Rectal smooth muscle tissue (tissue), 1 donor: ENCODE measurements around the gene RPS6KA5.
"Not testable (repeated sequence)": the region's sequence is repeated elsewhere in the genome, so short reads cannot be mapped to it uniquely, and the experiment has no call there.

Experiments used
- H3K27ac ChIP-seq: one replicate; pipeline ENCODE4 v1.7.0; 2013; ENCODE audit warnings: low read depth, low read length, inconsistent platforms
- H3K27me3 ChIP-seq: one replicate; pipeline ENCODE4 v1.7.0; 2013; ENCODE audit warnings: low read length; ENCODE audit not compliant: control insufficient read depth, insufficient read depth
- H3K36me3 ChIP-seq: one replicate; pipeline ENCODE4 v1.7.0; 2013; ENCODE audit warnings: low read length; ENCODE audit not compliant: control insufficient read depth, insufficient read depth
- H3K4me1 ChIP-seq: one replicate; pipeline ENCODE4 v1.7.0; 2013; ENCODE audit warnings: low read length; ENCODE audit not compliant: control insufficient read depth, insufficient read depth
- H3K4me3 ChIP-seq: one replicate; pipeline ENCODE4 v1.7.0; 2013; ENCODE audit warnings: low read length
- H3K9ac ChIP-seq: one replicate; pipeline ENCODE4 v1.7.0; 2013; ENCODE audit warnings: low read length

Gene RPS6KA5

GRCh38 chr14:90940318-90940962 lies 120.0 kb downstream of the RPS6KA5 start:
- Histone ChIP-seq H3K4me1 (peaks cover 4% of the 10 kb centered on the region), H3K9ac (no peak overlapping the region), H3K27me3 (no peaks in the 10 kb centered on the region), H3K4me3 (no peak overlapping the region), H3K27ac (no peak overlapping the region), H3K36me3 (no peaks in the 10 kb centered on the region)

DNA sequence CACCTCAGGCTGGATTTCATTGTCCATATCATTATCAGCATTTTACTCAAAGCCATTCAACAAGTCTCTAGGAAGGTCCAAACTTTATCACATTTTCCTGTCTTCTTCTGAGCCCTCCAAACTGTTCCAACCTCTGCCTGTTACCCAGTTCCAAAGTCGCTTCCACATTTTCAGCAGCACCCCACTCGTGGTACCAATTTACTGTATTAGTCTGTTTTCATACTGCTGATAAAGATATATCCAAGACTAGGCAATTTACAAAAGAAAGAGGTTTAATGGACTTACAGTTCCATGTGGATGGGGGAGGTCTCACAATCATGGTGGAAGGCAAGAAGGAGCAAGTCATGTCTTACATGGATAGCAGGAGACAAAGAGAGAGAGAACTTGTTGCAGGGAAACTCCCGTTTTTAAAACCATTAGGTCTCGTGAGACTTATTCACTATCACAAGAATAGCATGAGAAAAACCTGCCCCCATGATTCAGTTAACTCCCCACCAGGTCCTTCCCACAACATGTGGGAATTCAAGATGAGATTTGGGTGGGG lies 121.1 kb downstream of the RPS6KA5 start:
- not testable (repeated sequence) for H3K9ac ChIP-seq, H3K27me3 ChIP-seq, H3K4me3 ChIP-seq, H3K27ac ChIP-seq, H3K4me1 ChIP-seq, H3K36me3 ChIP-seq

- H3K4me1 ChIP-seq: peaks cover 4% of the 10 kb centered on the region
- H3K27ac ChIP-seq: no peak overlapping the region
- no peaks in the 10 kb centered on the region for H3K36me3 ChIP-seq
- no peak overlapping the region for H3K4me3 ChIP-seq
- H3K9ac ChIP-seq: no peak overlapping the region
- H3K27me3 ChIP-seq: no peaks in the 10 kb centered on the region
These were observed 121.8 kb downstream of the RPS6KA5 start for GRCh38 chr14:90938615-90939014.

- Histone ChIP-seq H3K9ac (no peak overlapping the region), H3K27me3 (no peaks in the 10 kb centered on the region), H3K4me1 (peaks cover 4% of the 10 kb centered on the region), H3K36me3 (no peaks in the 10 kb centered on the region), H3K27ac (no peak overlapping the region), H3K4me3 (no peak overlapping the region)
These were observed 123.5 kb downstream of the RPS6KA5 start for GRCh38 chr14:90936757-90937440.

DNA sequence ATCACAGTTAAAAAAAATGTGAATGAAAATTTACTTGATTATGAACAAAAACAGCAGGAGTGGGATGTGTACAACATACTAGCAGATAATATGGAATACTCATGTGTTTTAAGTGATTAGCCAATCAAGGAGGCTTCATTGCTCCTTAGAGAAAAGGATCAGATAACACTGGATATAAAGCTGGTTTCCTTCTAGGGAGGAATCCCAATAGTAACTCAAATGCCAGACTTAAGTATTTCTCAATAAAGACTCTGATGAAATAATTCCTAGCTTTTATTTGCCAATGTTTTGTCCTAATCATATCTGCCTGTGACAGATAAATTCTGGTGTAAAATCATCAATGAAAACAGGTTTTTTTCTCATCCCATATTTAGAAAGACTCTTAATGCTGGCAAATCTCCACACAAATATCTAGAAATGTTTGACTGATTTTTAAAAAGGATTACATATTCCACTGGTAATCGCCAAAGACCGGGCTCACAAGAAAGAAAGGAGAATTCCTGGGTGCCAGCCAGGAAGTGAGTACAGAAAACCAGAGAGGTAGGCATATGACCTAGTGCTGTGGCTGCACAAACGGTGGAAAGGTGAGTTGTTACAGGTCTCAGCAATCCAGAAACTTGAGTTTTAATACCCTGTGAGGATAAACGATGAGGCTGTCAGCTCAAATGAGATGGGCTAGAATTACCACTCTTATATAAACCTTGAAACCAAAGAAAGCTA lies 135.7 kb downstream of the RPS6KA5 start:
- Histone ChIP-seq H3K27me3 (no peaks in the 10 kb centered on the region), H3K9ac (no peak overlapping the region), H3K27ac (no peak overlapping the region), H3K4me1 (no peaks in the 10 kb centered on the region), H3K36me3 (no peaks in the 10 kb centered on the region), H3K4me3 (no peak overlapping the region)

DNA sequence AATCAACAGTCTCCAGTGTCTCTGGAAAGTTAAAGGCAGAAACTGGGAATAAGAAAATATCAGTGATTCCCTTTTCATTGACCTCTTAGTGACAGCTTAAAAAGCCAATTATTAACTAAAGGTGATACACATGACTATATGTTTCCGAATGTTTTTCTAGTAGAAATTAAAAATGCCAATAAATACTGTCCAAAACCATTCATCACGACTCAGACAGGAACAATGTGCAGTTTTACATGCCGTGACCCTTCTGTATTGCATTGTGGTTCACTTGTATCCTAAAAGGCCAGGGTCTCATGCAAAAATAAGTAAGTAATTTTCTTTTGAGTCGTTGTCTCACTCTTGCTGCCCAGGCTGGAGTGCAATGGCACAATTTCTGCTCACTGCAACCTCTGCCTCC lies 138.3 kb downstream of the RPS6KA5 start:
- H3K9ac ChIP-seq: no peak overlapping the region
- H3K4me3 ChIP-seq: no peak overlapping the region
- no peaks in the 10 kb centered on the region for H3K4me1 ChIP-seq
- no peaks in the 10 kb centered on the region for H3K27me3 ChIP-seq
- H3K36me3 ChIP-seq: peaks cover 3% of the 10 kb centered on the region
- H3K27ac ChIP-seq: no peak overlapping the region

DNA sequence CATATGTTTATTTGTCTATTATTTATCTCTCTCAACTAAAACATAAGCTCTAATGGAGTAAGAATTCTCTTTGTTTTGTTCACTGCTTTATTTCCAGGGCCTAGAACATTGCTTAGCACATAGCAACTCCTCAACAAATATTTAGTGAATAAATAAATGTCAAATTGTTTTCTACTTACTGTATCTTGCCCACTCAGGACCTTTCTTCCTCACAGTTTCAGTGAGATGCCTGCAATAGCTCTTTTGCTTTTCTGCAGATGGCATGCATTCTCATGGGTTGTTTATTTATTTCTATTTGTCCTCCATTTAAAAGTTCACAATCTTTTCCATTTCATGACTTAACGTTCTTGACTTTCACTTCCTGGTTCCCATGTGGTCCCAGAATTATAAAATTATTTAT lies 149.3 kb downstream of the RPS6KA5 start:
- H3K27me3 ChIP-seq: no peaks in the 10 kb centered on the region
- no peaks in the 10 kb centered on the region for H3K4me1 ChIP-seq
- no peak overlapping the region for H3K9ac ChIP-seq
- no peak overlapping the region for H3K27ac ChIP-seq
- H3K36me3 ChIP-seq: no peaks in the 10 kb centered on the region
- H3K4me3 ChIP-seq: no peak overlapping the region

- Histone ChIP-seq H3K4me1 (peaks cover 2% of the 10 kb centered on the region), H3K27ac (no peak overlapping the region), H3K36me3 (no peaks in the 10 kb centered on the region), H3K4me3 (no peak overlapping the region), H3K9ac (no peak overlapping the region), H3K27me3 (no peaks in the 10 kb centered on the region)
These were observed 153.3 kb downstream of the RPS6KA5 start for GRCh38 chr14:90907178-90907577.

GRCh38 chr14:90905531-90905930 lies 154.9 kb downstream of the RPS6KA5 start:
- no peak overlapping the region for H3K9ac ChIP-seq
- no peak overlapping the region for H3K27ac ChIP-seq
- no peak overlapping the region for H3K4me3 ChIP-seq
- H3K4me1 ChIP-seq: peaks cover 2% of the 10 kb centered on the region
- H3K27me3 ChIP-seq: no peaks in the 10 kb centered on the region
- H3K36me3 ChIP-seq: no peaks in the 10 kb centered on the region

DNA sequence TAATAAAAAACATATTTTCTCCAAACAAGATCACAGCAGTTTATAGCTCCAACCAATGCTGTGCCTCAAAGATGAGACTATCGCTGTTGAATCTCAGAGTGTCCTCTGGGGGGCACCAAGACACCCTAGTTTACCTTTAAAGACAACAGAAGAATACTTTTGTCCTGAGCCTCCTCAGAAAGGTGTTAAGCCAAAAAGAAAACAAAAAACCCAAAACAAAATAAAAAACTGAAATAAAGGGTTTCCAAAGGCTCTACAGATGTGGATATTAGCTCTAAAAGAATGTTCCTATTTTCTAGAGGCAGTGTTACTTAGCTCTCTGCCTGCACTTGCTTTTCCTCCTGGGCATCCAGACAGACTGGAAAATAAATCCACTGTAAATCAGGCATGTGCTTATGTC lies 157.3 kb downstream of the RPS6KA5 start:
- H3K27ac ChIP-seq: no peak overlapping the region
- peaks cover 7% of the 10 kb centered on the region for H3K36me3 ChIP-seq
- no peak overlapping the region for H3K4me3 ChIP-seq
- H3K9ac ChIP-seq: no peak overlapping the region
- H3K4me1 ChIP-seq: peaks cover 2% of the 10 kb centered on the region
- no peaks in the 10 kb centered on the region for H3K27me3 ChIP-seq

- H3K4me1 ChIP-seq: peaks cover 2% of the 10 kb centered on the region
- H3K4me3 ChIP-seq: no peak overlapping the region
- H3K27me3 ChIP-seq: no peaks in the 10 kb centered on the region
- H3K9ac ChIP-seq: no peak overlapping the region
- H3K36me3 ChIP-seq: peaks cover 12% of the 10 kb centered on the region
- no peak overlapping the region for H3K27ac ChIP-seq
These were observed 159.9 kb downstream of the RPS6KA5 start for GRCh38 chr14:90900476-90901083.

DNA sequence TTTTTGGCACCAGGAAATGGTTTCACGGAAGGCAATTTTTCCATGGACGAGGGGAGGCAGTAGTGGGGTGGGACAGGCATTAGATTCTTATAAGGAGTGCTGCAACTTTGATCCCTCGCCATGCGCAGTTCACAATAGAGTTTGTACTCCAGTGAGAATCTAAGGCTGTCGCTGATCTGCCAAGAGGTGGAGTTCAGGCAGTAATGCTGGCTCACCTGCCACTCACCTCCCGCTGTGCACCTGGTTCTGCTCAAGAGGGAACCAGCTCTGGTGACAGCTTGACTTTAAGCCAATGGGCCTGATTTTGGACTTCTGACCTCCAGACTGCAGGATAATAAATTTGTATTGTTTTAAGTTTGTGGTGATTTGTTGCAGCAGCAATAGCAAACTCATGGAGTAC lies 163.4 kb downstream of the RPS6KA5 start:
- Histone ChIP-seq H3K4me1 (no peaks in the 10 kb centered on the region), H3K27ac (no peak overlapping the region), H3K4me3 (no peak overlapping the region), H3K27me3 (no peaks in the 10 kb centered on the region), H3K36me3 (peaks cover 12% of the 10 kb centered on the region), H3K9ac (no peak overlapping the region)
